GM21528 (cell line): ENCODE data around the gene DPM1.
"Not testable (repeated sequence)": the region's sequence is repeated elsewhere in the genome, so short reads cannot be mapped to it uniquely, and the experiment has no call there.

Source experiments
- ATAC-seq: cut with Tn5 transposase; IDR thresholded peaks from one replicate; pipeline ENCODE4 v1.9.1; 2021; ENCODE audit warnings: mild to moderate bottlenecking, moderate library complexity; ENCODE audit not compliant: unreplicated experiment, low FRiP score

The DPM1 gene

GRCh38 chr20:50980851-50981713 is 22.8 kb upstream of the DPM1 start:
- no peak for ATAC-seq

- no peak for ATAC-seq
Measured at GRCh38 chr20:50980071-50980681, 21.8 kb upstream of the DPM1 start.

GRCh38 chr20:50978533-50978932 is 20.2 kb upstream of the DPM1 start:
- not testable (repeated sequence) for ATAC-seq

- no peak for ATAC-seq
Measured at GRCh38 chr20:50977066-50978021, 19.0 kb upstream of the DPM1 start.

GRCh38 chr20:50975701-50976330 is 17.5 kb upstream of the DPM1 start:
- ATAC-seq, result no peak

- no peak for ATAC-seq
Measured at GRCh38 chr20:50969912-50970311, 11.6 kb upstream of the DPM1 start.

- ATAC-seq, result no peak
Measured at GRCh38 chr20:50969435-50969834, 11.1 kb upstream of the DPM1 start.

- ATAC-seq, result no peak
Measured at GRCh38 chr20:50968289-50968688, 10.0 kb upstream of the DPM1 start.

- ATAC-seq, result no peak
Measured at GRCh38 chr20:50967586-50967985, 9.3 kb upstream of the DPM1 start.

- ATAC-seq, result no peak
Measured at GRCh38 chr20:50959543-50960126, 1.3 kb upstream of the DPM1 start.

GRCh38 chr20:50958615-50959542 is 547 bp upstream of the DPM1 start, which contains the start of gene MOCS3:
MOCS3 (plus strand) TSS chr20:50958818; CDS start chr20:50958843, 25 bp downstream.
- peak; percentile 83 for ATAC-seq

- no peak for ATAC-seq
Measured at GRCh38 chr20:50957276-50957675, 1.1 kb downstream of the DPM1 start.

GRCh38 chr20:50953821-50954220 is 4.5 kb downstream of the DPM1 start:
- ATAC-seq, result no peak

GRCh38 chr20:50953196-50953595 is 5.1 kb downstream of the DPM1 start:
- ATAC-seq, result no peak

GRCh38 chr20:50948132-50948785 is 10.1 kb downstream of the DPM1 start:
- no peak for ATAC-seq

- no peak for ATAC-seq
Measured at GRCh38 chr20:50943069-50943468, 15.3 kb downstream of the DPM1 start.

- ATAC-seq, result no peak
Measured at GRCh38 chr20:50933589-50933988, 24.7 kb downstream of the DPM1 start.

- ATAC-seq, result no peak
Measured at GRCh38 chr20:50932691-50933280, 25.5 kb downstream of the DPM1 start.
